Measurements from ENCODE around the gene CXCL1.

DNA sequence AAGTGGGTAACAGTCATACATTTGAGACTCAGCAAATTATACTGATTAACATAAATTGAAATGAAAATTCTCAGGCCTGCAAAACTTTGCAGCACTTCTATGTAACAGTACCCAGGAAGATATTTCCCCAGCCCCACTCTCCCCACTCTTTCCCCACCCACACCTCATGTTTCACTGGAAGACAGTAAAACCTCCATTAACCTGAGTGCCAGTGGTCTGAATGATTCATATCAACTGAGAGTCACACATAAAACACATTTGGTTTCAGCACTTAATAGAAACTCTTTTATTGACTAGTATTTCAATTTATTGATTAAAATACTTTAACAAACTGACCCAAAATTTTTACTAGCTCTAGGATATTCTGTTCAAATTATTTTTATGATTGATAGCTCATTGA lies 25.8 kb upstream of the CXCL1 start:
- TF ChIP-seq, protein P1, sequence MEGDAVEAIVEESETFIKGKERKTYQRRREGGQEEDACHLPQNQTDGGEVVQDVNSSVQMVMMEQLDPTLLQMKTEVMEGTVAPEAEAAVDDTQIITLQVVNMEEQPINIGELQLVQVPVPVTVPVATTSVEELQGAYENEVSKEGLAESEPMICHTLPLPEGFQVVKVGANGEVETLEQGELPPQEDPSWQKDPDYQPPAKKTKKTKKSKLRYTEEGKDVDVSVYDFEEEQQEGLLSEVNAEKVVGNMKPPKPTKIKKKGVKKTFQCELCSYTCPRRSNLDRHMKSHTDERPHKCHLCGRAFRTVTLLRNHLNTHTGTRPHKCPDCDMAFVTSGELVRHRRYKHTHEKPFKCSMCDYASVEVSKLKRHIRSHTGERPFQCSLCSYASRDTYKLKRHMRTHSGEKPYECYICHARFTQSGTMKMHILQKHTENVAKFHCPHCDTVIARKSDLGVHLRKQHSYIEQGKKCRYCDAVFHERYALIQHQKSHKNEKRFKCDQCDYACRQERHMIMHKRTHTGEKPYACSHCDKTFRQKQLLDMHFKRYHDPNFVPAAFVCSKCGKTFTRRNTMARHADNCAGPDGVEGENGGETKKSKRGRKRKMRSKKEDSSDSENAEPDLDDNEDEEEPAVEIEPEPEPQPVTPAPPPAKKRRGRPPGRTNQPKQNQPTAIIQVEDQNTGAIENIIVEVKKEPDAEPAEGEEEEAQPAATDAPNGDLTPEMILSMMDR (IDR thresholded peaks at IDR 0.05): no peak
- no peak for TF ChIP-seq POLR2A (IDR thresholded peaks at IDR 0.05)
